Kidney epithelial cell (primary cell): ENCODE measurements around the gene KRT72. TPM values are rescaled to one million over a fixed set of nuclear protein-coding genes. Genes with fewer than 3 reads are reported as not detected.

Experiments
- DNase-seq: peaks from one replicate; pipeline ENCODE4 v3.0.0-alpha.2; 2010; ENCODE audit warnings: low read depth
- H3K27me3 ChIP-seq: 2 replicates; pipeline ENCODE4 v1.6.0; 2011; ENCODE audit warnings: low read length; ENCODE audit not compliant: control insufficient read depth, insufficient read depth
- H3K36me3 ChIP-seq: 2 replicates; pipeline ENCODE4 v1.5.1; 2011; ENCODE audit warnings: low read length; ENCODE audit not compliant: control insufficient read depth, insufficient read depth
- H3K4me3 ChIP-seq: 2 replicates; pipeline ENCODE4 v1.5.1; 2011; ENCODE audit warnings: low read depth, mild to moderate bottlenecking, control low read depth, low read length
- CTCF ChIP-seq: IDR thresholded peaks from 2 replicates; pipeline ENCODE4 v1.5.1; 2011; ENCODE audit warnings: mild to moderate bottlenecking, moderate library complexity, low read length, control low read depth, inconsistent platforms; ENCODE audit not compliant: insufficient read depth, poor library complexity, severe bottlenecking
- total RNA-seq: library from RNA; depleted of rRNA; stranded (reverse); fragments of >200 nt; gene quantifications from 2 replicates; pipeline ENCODE4 v1.2.3, GENCODE V29; 2015

KRT72 gene
- total RNA-seq, 1 donor from 2014 or later = not detected

- Histone ChIP-seq H3K36me3 (no peaks in the 10 kb centered on the region), H3K4me3 (no peak overlapping the region), H3K27me3 (no peaks in the 10 kb centered on the region)
- DNase-seq = no peak
- TF ChIP-seq CTCF = no peak
Measured at GRCh38 chr12:52537101-52537500, 64.2 kb downstream of the KRT72 start.

Other genes with a start within 250 kb of the KRT72 start
- not detected in 2 replicates for gene KRT85, start 234.0 kb downstream of the KRT72 start, total RNA-seq
- not detected in 2 replicates for gene KRT84, start 215.8 kb downstream of the KRT72 start, total RNA-seq
- not detected in 2 replicates for gene KRT82, start 195.1 kb downstream of the KRT72 start, total RNA-seq
- gene KRT75, start 167.1 kb downstream of the KRT72 start, total RNA-seq = not detected in 2 replicates
- not detected in 2 replicates for gene KRT6B, start 149.3 kb downstream of the KRT72 start, total RNA-seq
- gene KRT6C, start 127.7 kb downstream of the KRT72 start, total RNA-seq = not detected in 2 replicates
- gene KRT6A, start 108.2 kb downstream of the KRT72 start, total RNA-seq = 0.21 and 0.27 TPM in 2 replicates
- gene KRT5, start 81.1 kb downstream of the KRT72 start, total RNA-seq = not detected in 2 replicates
- not detected in 2 replicates for gene KRT71, start 48.3 kb downstream of the KRT72 start, total RNA-seq
- not detected in 2 replicates for gene KRT74, start 27.6 kb downstream of the KRT72 start, total RNA-seq
- not detected in 2 replicates for gene KRT73, start 17.1 kb upstream of the KRT72 start, total RNA-seq
- not detected in 2 replicates for gene KRT2, start 50.7 kb upstream of the KRT72 start, total RNA-seq
- gene KRT1, start 78.9 kb upstream of the KRT72 start, total RNA-seq = not detected in 2 replicates
- not detected in 2 replicates for gene KRT77, start 102.1 kb upstream of the KRT72 start, total RNA-seq
- gene KRT76, start 175.9 kb upstream of the KRT72 start, total RNA-seq = not detected in 2 replicates
- not detected in 2 replicates for gene KRT3, start 194.7 kb upstream of the KRT72 start, total RNA-seq
- not detected in 2 replicates for gene KRT4, start 212.7 kb upstream of the KRT72 start, total RNA-seq
- not detected in 2 replicates for gene KRT79, start 232.8 kb upstream of the KRT72 start, total RNA-seq
- gene KRT78, start 247.5 kb upstream of the KRT72 start, total RNA-seq = not detected in 2 replicates